GM18519 (cell line): Measurements from ENCODE around the gene SLC43A1.

Source experiments
- ATAC-seq: cut with Tn5 transposase; IDR thresholded peaks from one replicate; pipeline ENCODE4 v1.9.1; 2021; ENCODE audit warnings: mild to moderate bottlenecking, moderate library complexity; ENCODE audit not compliant: unreplicated experiment, low FRiP score

Gene SLC43A1

GRCh38 chr11:57436031-57436430 is 79.5 kb downstream of the SLC43A1 start:
- no peak for ATAC-seq

- ATAC-seq = no peak
Observed at GRCh38 chr11:57434640-57435546, 80.6 kb downstream of the SLC43A1 start.
